ENCODE measurements around the gene GADL1.

DNA sequence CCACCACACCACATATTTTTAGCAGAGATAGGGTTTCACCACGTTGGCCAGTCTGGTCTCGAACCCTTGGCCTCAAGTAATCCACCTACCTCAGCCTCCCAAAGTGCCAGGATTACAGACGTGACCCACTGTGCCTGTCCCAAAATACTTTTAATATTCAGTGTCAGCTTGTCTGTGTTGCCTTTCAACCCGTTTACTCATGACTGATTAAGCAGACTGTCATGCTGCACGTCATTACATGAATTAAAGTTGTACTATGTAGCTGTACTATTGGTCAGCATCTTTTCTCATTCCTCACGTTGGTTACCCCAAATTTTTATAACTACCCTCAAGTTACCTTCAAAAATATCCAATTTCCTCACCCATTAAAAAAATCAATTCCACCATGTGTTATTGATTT lies 48.7 kb upstream of the GADL1 start:
- TF ChIP-seq CTCF (optimal IDR thresholded peaks at IDR 0.05 in 1 of 3, IDR thresholded peaks at IDR 0.05 in 1 of 3, conservative IDR thresholded peaks at IDR 0.05 in 1 of 3; ENCODE audit: extremely low read depth in 1 of 3, insufficient read depth in 2 of 3, low read length in 3 of 3) (no peak), EZH2 (IDR thresholded peaks at IDR 0.05; ENCODE audit: low read length) (no peak)
